ENCODE measurements around the gene RABEP2. TPM values are rescaled to one million over a fixed set of nuclear protein-coding genes. Genes with fewer than 3 reads are reported as not detected.

RABEP2 gene
- total RNA-seq, 1 experiment from 2014 or later = 17.5 TPM

DNA sequence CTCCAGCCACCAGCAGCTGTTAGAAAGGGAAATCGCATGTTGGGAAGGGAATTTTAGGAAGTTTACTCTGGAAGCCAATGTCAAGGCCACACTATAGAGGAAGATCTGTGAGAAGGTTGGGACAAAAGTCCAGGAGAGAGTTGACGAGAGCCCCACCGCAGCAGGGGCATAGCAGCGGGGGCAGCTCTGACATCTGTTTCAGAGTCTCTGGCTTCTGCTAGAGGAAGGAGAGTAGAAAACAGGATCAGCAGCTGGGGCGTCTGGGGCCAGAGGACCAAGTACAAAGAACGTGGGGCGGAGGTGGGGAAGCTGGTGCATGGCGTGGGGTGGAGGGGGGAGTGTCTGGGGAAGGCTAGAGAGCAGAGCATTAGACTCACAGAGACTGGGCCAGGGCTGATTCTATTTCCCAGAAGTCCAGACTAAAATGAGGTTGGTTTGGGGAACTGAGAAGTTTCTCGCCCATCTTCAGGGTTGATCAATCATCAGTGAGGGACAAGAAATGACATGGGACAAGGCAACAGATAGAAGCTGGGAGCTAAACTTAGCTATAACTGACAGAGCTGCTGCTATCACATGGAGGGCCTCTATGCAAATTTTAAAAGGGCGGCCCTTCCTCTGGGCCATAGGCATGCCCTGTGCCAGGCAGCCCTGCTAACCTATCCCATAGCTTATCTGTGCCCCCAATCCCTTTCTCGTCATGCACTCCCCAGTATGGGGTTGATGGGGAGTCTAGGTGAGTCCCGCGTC, 1.2 kb downstream of the RABEP2 start:
- H2BK15ac ChIP-seq (ENCODE audit: low read depth, low read length) = no peak overlapping the region
- H2BK20ac ChIP-seq (ENCODE audit: low read depth, low read length, poor library complexity, severe bottlenecking) = no peak overlapping the region
- H2BK120ac ChIP-seq (ENCODE audit: low read depth, low read length, poor library complexity, severe bottlenecking) = no peak overlapping the region
- no peak overlapping the region for H4K5ac ChIP-seq (ENCODE audit: insufficient read length, low read depth, low read length)
- H3K4me3 Mint-ChIP-seq = peak overlapping the region; percentile 91 to 96
- no peak for DNase-seq
- H4K8ac ChIP-seq (replicated peaks; ENCODE audit: insufficient read length, low read depth, low read length) = no peak overlapping the region
- no CpG with 5 or more reads among the region's 13 CpGs for whole genome bisulfite sequencing (ENCODE audit: extremely low coverage, insufficient read length, low lambda C conversion rate)
- H3K27me3 ChIP-seq (ENCODE audit: insufficient read depth, low read length) = no peaks in the 10 kb centered on the region
- no peaks in the 10 kb centered on the region for H3K9me3 ChIP-seq (ENCODE audit: control insufficient read depth, low read depth, low read length)
- H3K56ac ChIP-seq (ENCODE audit: insufficient read length, low read depth, low read length) = no peak overlapping the region
- no peaks in the 10 kb centered on the region for H3K79me2 ChIP-seq (ENCODE audit: insufficient read depth, low read length)
- H3K14ac ChIP-seq (ENCODE audit: insufficient read depth, low read length) = 0 out of 2 replicates have a peak overlapping the region, but pooled peaks have one; percentile 1
- peak overlapping the region; percentile 90 for H3K4me2 ChIP-seq (ENCODE audit: insufficient read depth, insufficient read length, low read length)
- no peaks in the 10 kb centered on the region for H3K4me1 ChIP-seq (ENCODE audit: insufficient read depth, low read length)
- peaks cover 11 to 15% of the 10 kb centered on the region in 2 experiments for H3K4me1 Mint-ChIP-seq
- no peaks in the 10 kb centered on the region for H3K9me3 Mint-ChIP-seq
- no peak overlapping the region for H3K27ac ChIP-seq (ENCODE audit: insufficient read length, low read depth, low read length)
- H3K27ac Mint-ChIP-seq = peak overlapping the region; percentile 97 to 98 (median 97); a peak in 6 of 7 replicates
- H2AFZ ChIP-seq (ENCODE audit: low read length) = no peak overlapping the region
- H3K4ac ChIP-seq (ENCODE audit: low read depth, low read length) = no peak overlapping the region
- H2BK5ac ChIP-seq (ENCODE audit: insufficient read length, low read length) = no peak overlapping the region
- no peak overlapping the region for H2AK5ac ChIP-seq (ENCODE audit: insufficient read length, low read length)
- H3K36me3 Mint-ChIP-seq (ENCODE audit: insufficient read depth in 1 of 3, low read depth in 3 of 3) = peaks cover 0 to 16% (median 11%) of the 10 kb centered on the region in 3 experiments; a peak in 6 of 7 replicates
- H4K91ac ChIP-seq (ENCODE audit: insufficient read length, low read depth, low read length) = no peak overlapping the region
- no peak overlapping the region for H3K18ac ChIP-seq (ENCODE audit: insufficient read length, low read depth, low read length)
- TF ChIP-seq, protein P1, sequence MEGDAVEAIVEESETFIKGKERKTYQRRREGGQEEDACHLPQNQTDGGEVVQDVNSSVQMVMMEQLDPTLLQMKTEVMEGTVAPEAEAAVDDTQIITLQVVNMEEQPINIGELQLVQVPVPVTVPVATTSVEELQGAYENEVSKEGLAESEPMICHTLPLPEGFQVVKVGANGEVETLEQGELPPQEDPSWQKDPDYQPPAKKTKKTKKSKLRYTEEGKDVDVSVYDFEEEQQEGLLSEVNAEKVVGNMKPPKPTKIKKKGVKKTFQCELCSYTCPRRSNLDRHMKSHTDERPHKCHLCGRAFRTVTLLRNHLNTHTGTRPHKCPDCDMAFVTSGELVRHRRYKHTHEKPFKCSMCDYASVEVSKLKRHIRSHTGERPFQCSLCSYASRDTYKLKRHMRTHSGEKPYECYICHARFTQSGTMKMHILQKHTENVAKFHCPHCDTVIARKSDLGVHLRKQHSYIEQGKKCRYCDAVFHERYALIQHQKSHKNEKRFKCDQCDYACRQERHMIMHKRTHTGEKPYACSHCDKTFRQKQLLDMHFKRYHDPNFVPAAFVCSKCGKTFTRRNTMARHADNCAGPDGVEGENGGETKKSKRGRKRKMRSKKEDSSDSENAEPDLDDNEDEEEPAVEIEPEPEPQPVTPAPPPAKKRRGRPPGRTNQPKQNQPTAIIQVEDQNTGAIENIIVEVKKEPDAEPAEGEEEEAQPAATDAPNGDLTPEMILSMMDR (conservative IDR thresholded peaks at IDR 0.05) = no peak
- peaks cover 12% of the 10 kb centered on the region for H3K23me2 ChIP-seq (ENCODE audit: insufficient read length, low read depth, low read length, poor library complexity, severe bottlenecking)
- H2BK12ac ChIP-seq (ENCODE audit: insufficient read length, low read depth, low read length) = no peak overlapping the region
- H3K27me3 Mint-ChIP-seq (ENCODE audit: low read depth) = no peaks in the 10 kb centered on the region
- H3K9ac ChIP-seq (ENCODE audit: extremely low read depth, insufficient read length, low read length) = peak overlapping the region; percentile 61
- H4K20me1 ChIP-seq (ENCODE audit: control insufficient read depth, insufficient read depth, insufficient read length) = no peaks in the 10 kb centered on the region
- no peak overlapping the region for H3K23ac ChIP-seq (ENCODE audit: insufficient read length, low read depth, low read length)
- no peaks in the 10 kb centered on the region for H3K79me1 ChIP-seq (ENCODE audit: insufficient read depth, low read depth, low read length, poor library complexity, severe bottlenecking)
- H3T11ph ChIP-seq (ENCODE audit: low read length) = no peak overlapping the region
